ENCODE results near the gene COLEC12.
"Not testable (repeated sequence)": the region's sequence is repeated elsewhere in the genome, so short reads cannot be mapped to it uniquely, and the experiment has no call there.

Gene COLEC12

GRCh38 chr18:292271-292670, 208.2 kb downstream of the COLEC12 start:
- Histone ChIP-seq H3K4me1 (ENCODE audit: insufficient read depth, low read length, poor library complexity, severe bottlenecking) (no peaks in the 10 kb centered on the region), H3F3A (ENCODE audit: low read depth) (no peaks in the 10 kb centered on the region), H3K4me3 (ENCODE audit: low read length, poor library complexity, severe bottlenecking) (no peak overlapping the region), H3K27me3 (ENCODE audit: insufficient read depth, low read length, poor library complexity, severe bottlenecking) (no peaks in the 10 kb centered on the region), H3K9me2 (replicated peaks; ENCODE audit: low read depth, low read length) (no peaks in the 10 kb centered on the region), H3K36me3 (ENCODE audit: insufficient read depth, low read length) (no peaks in the 10 kb centered on the region), H3K4me2 (ENCODE audit: low read depth, low read length, poor library complexity, severe bottlenecking) (no peak overlapping the region), H4K20me1 (ENCODE audit: insufficient read depth, low read length, poor library complexity, severe bottlenecking) (no peaks in the 10 kb centered on the region), H3K79me2 (ENCODE audit: insufficient read depth, low read length) (no peaks in the 10 kb centered on the region), H3K9ac (ENCODE audit: low read depth, low read length, poor library complexity, severe bottlenecking) (no peak overlapping the region), H3K9me3 (ENCODE audit: insufficient read depth, low read depth, low read length) (no peaks in the 10 kb centered on the region; the same call in 1 of the 2 replicates), H2AFZ (ENCODE audit: low read length) (no peak overlapping the region)
- TF ChIP-seq EZH2phosphoT487 (IDR thresholded peaks at IDR 0.05; ENCODE audit: borderline replicate concordance) (no peak), CTCF (conservative IDR thresholded peaks at IDR 0.05; ENCODE audit: low read length) (peak; percentile 25; the same call in 1 of the 2 replicates)

- H3K4me1 ChIP-seq (ENCODE audit: insufficient read depth, low read length, poor library complexity, severe bottlenecking); H3K9me3 ChIP-seq (ENCODE audit: insufficient read depth, low read depth, low read length); H3K4me2 ChIP-seq (ENCODE audit: low read depth, low read length, poor library complexity, severe bottlenecking); H2AFZ ChIP-seq (ENCODE audit: low read length); H3K9ac ChIP-seq (ENCODE audit: low read depth, low read length, poor library complexity, severe bottlenecking); H3K4me3 ChIP-seq (ENCODE audit: low read length, poor library complexity, severe bottlenecking); H3K36me3 ChIP-seq (ENCODE audit: insufficient read depth, low read length); H4K20me1 ChIP-seq (ENCODE audit: insufficient read depth, low read length, poor library complexity, severe bottlenecking); H3K79me2 ChIP-seq (ENCODE audit: insufficient read depth, low read length); H3K27me3 ChIP-seq (ENCODE audit: insufficient read depth, low read length, poor library complexity, severe bottlenecking); H3F3A ChIP-seq (ENCODE audit: low read depth); H3K9me2 ChIP-seq (replicated peaks; ENCODE audit: low read depth, low read length): not testable (repeated sequence)
These were observed 210.5 kb downstream of the COLEC12 start for GRCh38 chr18:289970-290369.

GRCh38 chr18:289026-289425, 211.5 kb downstream of the COLEC12 start:
- no peaks in the 10 kb centered on the region for H3K79me2 ChIP-seq (ENCODE audit: insufficient read depth, low read length)
- no peak overlapping the region for H3K4me2 ChIP-seq (ENCODE audit: low read depth, low read length, poor library complexity, severe bottlenecking)
- no peaks in the 10 kb centered on the region for H3K9me2 ChIP-seq (replicated peaks; ENCODE audit: low read depth, low read length)
- TF ChIP-seq EZH2phosphoT487 (IDR thresholded peaks at IDR 0.05; ENCODE audit: borderline replicate concordance) (no peak), CTCF (conservative IDR thresholded peaks at IDR 0.05; ENCODE audit: low read length) (no peak)
- no peaks in the 10 kb centered on the region for H3K27me3 ChIP-seq (ENCODE audit: insufficient read depth, low read length, poor library complexity, severe bottlenecking)
- no peaks in the 10 kb centered on the region for H3K9me3 ChIP-seq (ENCODE audit: insufficient read depth, low read depth, low read length)
- H4K20me1 ChIP-seq (ENCODE audit: insufficient read depth, low read length, poor library complexity, severe bottlenecking), result no peaks in the 10 kb centered on the region
- no peak overlapping the region for H3K9ac ChIP-seq (ENCODE audit: low read depth, low read length, poor library complexity, severe bottlenecking)
- H3F3A ChIP-seq (ENCODE audit: low read depth), result no peaks in the 10 kb centered on the region
- H2AFZ ChIP-seq (ENCODE audit: low read length), result no peak overlapping the region
- H3K36me3 ChIP-seq (ENCODE audit: insufficient read depth, low read length), result no peaks in the 10 kb centered on the region
- H3K4me3 ChIP-seq (ENCODE audit: low read length, poor library complexity, severe bottlenecking), result no peak overlapping the region
- H3K4me1 ChIP-seq (ENCODE audit: insufficient read depth, low read length, poor library complexity, severe bottlenecking), result no peaks in the 10 kb centered on the region

GRCh38 chr18:286515-287310, 213.8 kb downstream of the COLEC12 start:
- H3K4me3 ChIP-seq (ENCODE audit: low read length, poor library complexity, severe bottlenecking), result no peak overlapping the region
- H3K79me2 ChIP-seq (ENCODE audit: insufficient read depth, low read length), result no peaks in the 10 kb centered on the region
- H3K9me3 ChIP-seq (ENCODE audit: insufficient read depth, low read depth, low read length), result no peaks in the 10 kb centered on the region
- no peaks in the 10 kb centered on the region for H3K9me2 ChIP-seq (replicated peaks; ENCODE audit: low read depth, low read length)
- no peaks in the 10 kb centered on the region for H4K20me1 ChIP-seq (ENCODE audit: insufficient read depth, low read length, poor library complexity, severe bottlenecking)
- no peak overlapping the region for H3K4me2 ChIP-seq (ENCODE audit: low read depth, low read length, poor library complexity, severe bottlenecking)
- H3K4me1 ChIP-seq (ENCODE audit: insufficient read depth, low read length, poor library complexity, severe bottlenecking), result no peaks in the 10 kb centered on the region
- H3K27me3 ChIP-seq (ENCODE audit: insufficient read depth, low read length, poor library complexity, severe bottlenecking), result no peaks in the 10 kb centered on the region
- H2AFZ ChIP-seq (ENCODE audit: low read length), result no peak overlapping the region
- no peaks in the 10 kb centered on the region for H3K36me3 ChIP-seq (ENCODE audit: insufficient read depth, low read length)
- TF ChIP-seq CTCF (conservative IDR thresholded peaks at IDR 0.05; ENCODE audit: low read length) (peak; percentile 48), EZH2phosphoT487 (IDR thresholded peaks at IDR 0.05; ENCODE audit: borderline replicate concordance) (no peak)
- H3F3A ChIP-seq (ENCODE audit: low read depth), result no peaks in the 10 kb centered on the region
- H3K9ac ChIP-seq (ENCODE audit: low read depth, low read length, poor library complexity, severe bottlenecking), result no peak overlapping the region
